Kidney (tissue), 14 donors: ENCODE measurements around the gene KPNA3. TPM values are rescaled to one million over a fixed set of nuclear protein-coding genes. Genes with fewer than 3 reads are reported as not detected.
A peak's percentile ranks its signal among the peaks of the same experiment; 100 is the strongest.
"Not testable (repeated sequence)": the region's sequence is repeated elsewhere in the genome, so short reads cannot be mapped to it uniquely, and the experiment has no call there.

Experiments used
- DNase-seq, 5 donors: peaks; one replicate each; pipeline ENCODE4 v3.0.0-alpha.2; 2013 to 2020
- FAIRE-seq: peaks from 2 replicates; lab custom pipeline; 2012; peaks lifted over from hg19 to GRCh38; lab: Jason Lieb, UNC
- H3K27ac ChIP-seq, 2 donors: one replicate each; pipeline ENCODE4 v1.7.0; 2013; ENCODE audit warnings: low read depth in 2 of 2, low read length in 2 of 2, inconsistent platforms in 1 of 2
- H3K27me3 ChIP-seq: one replicate; pipeline ENCODE4 v1.7.1; 2013; ENCODE audit warnings: low read length, inconsistent platforms; ENCODE audit not compliant: control insufficient read depth, insufficient read depth
- H3K36me3 ChIP-seq, 3 donors: one replicate each; pipeline versions ENCODE4 v1.7.0 to v1.7.1; 2013; ENCODE audit warnings: low read length in 3 of 3, control low read depth in 1 of 3, inconsistent platforms in 1 of 3; ENCODE audit not compliant: insufficient read depth in 3 of 3, control insufficient read depth in 2 of 3
- H3K4me1 ChIP-seq, 3 donors: one replicate each; pipeline versions ENCODE4 v1.7.0 to v1.7.1; 2013; ENCODE audit warnings: low read length in 3 of 3, inconsistent platforms in 1 of 3, low read depth in 1 of 3; ENCODE audit not compliant: control insufficient read depth in 2 of 3, insufficient read depth in 2 of 3
- H3K4me3 ChIP-seq, 3 donors: one replicate each; pipeline versions ENCODE4 v1.7.0 to v1.8.1; 2013; ENCODE audit warnings: low read length in 3 of 3, control low read depth in 1 of 3, inconsistent platforms in 1 of 3
- H3K9ac ChIP-seq, 3 donors: one replicate each; pipeline versions ENCODE4 v1.7.0 to v1.7.1; 2013; ENCODE audit warnings: low read length in 3 of 3, control low read depth in 1 of 3, inconsistent platforms in 1 of 3
- H3K9me3 ChIP-seq, 3 donors: one replicate each; pipeline versions ENCODE4 v1.7.0 to v1.7.1; 2013; ENCODE audit warnings: low read length in 3 of 3, control low read depth in 1 of 3, inconsistent platforms in 1 of 3; ENCODE audit not compliant: control insufficient read depth in 2 of 3, insufficient read depth in 1 of 3
- CTCF ChIP-seq: IDR thresholded peaks from 3 replicates; pipeline ENCODE4 v1.5.1; 2012; ENCODE audit warnings: mild to moderate bottlenecking, moderate library complexity, borderline replicate concordance; ENCODE audit not compliant: insufficient read depth; ENCODE audit errors: extremely low read depth
- intact Hi-C: fragments of 100-400 bp; cut with DNase I; formaldehyde crosslinking; loops from one replicate; pipeline ENCODE4 v1.11.1; 2022
- polyA plus RNA-seq: library from polyadenylated mRNA; stranded (reverse); fragments of 350-450 nt; fragmentation: Illumina TruSeq; extraction: RNeasy Lipid Tissue Mini Kit (QIAGEN cat#74804); gene quantifications from one replicate; pipeline ENCODE4 v1.2.3, GENCODE V29; 2014; ENCODE audit warnings: low read depth, low replicate concordance; ENCODE audit not compliant: insufficient read depth
- total RNA-seq: library from RNA; stranded (reverse); fragmentation: NEBNext Ultra II Directional; extraction: Animal tissue kit (Norgen Biotek cat#: 25700); gene quantifications from one replicate; pipeline ENCODE4 v1.2.1, GENCODE V29; 2021
- donor health status: control.
- donor health status: control.
- donor health status: control.
- donor health status: control.
- donor health status: control.
- donor health status: DM: yes; HTN: yes; CAD: no.
- donor health status: Normal renal cell carcinoma (clear cell type).

The KPNA3 gene
- total and polyA plus RNA-seq, 2 donors from 2014 or later = 9.4 to 22.3 TPM

GRCh38 chr13:49714757-49715156 is 77.7 kb downstream of the KPNA3 start:
- Histone ChIP-seq H3K9ac (no peak overlapping the region), H3K4me3 (no peak overlapping the region), H3K9me3 (peaks cover 0 to 7% (median 0%) of the 10 kb centered on the region in 3 donors), H3K27me3 (no peaks in the 10 kb centered on the region), H3K4me1 (no peaks in the 10 kb centered on the region), H3K36me3 (peaks cover 0 to 7% (median 0%) of the 10 kb centered on the region in 3 donors), H3K27ac (no peak overlapping the region)
- intact Hi-C loops = no loop called here
- FAIRE-seq = peak; percentile 95
- no peak for DNase-seq
- no peak for TF ChIP-seq CTCF

GRCh38 chr13:49711218-49711863 is 81.1 kb downstream of the KPNA3 start:
- DNase-seq (no peak), FAIRE-seq (no peak)
- Histone ChIP-seq H3K27ac (no peak overlapping the region), H3K27me3 (no peaks in the 10 kb centered on the region), H3K4me3 (no peak overlapping the region), H3K9ac (no peak overlapping the region), H3K36me3 (peaks cover 0 to 4% (median 2%) of the 10 kb centered on the region in 3 donors), H3K4me1 (no peaks in the 10 kb centered on the region), H3K9me3 (peaks cover 0 to 7% (median 0%) of the 10 kb centered on the region in 3 donors)
- TF ChIP-seq CTCF = no peak
- intact Hi-C loops = no loop called here

- FAIRE-seq = peak; percentile 93
- H3K4me1 ChIP-seq, DNase-seq, H3K9ac ChIP-seq, H3K4me3 ChIP-seq, H3K27ac ChIP-seq, H3K27me3 ChIP-seq, H3K9me3 ChIP-seq, intact Hi-C loops: not testable (repeated sequence)
- H3K36me3 ChIP-seq = peaks cover 5 to 14% (median 6%) of the 10 kb centered on the region in 3 donors
Observed at GRCh38 chr13:49704264-49704663, 88.2 kb downstream of the KPNA3 start.

- no peak for TF ChIP-seq CTCF
- Histone ChIP-seq H3K36me3 (peaks cover 6 to 10% (median 8%) of the 10 kb centered on the region in 3 donors), H3K9ac (no peak overlapping the region), H3K27me3 (no peaks in the 10 kb centered on the region), H3K4me3 (no peak overlapping the region), H3K9me3 (no peaks in the 10 kb centered on the region), H3K4me1 (no peaks in the 10 kb centered on the region), H3K27ac (no peak overlapping the region)
- intact Hi-C loops = no loop called here
- DNase-seq (no peak), FAIRE-seq (no peak)
Observed at GRCh38 chr13:49701491-49701890, 91.0 kb downstream of the KPNA3 start.
